Sciatic nerve (tissue), 2 donors: Measurements from ENCODE around the gene NCS1. TPM values are rescaled to one million over a fixed set of nuclear protein-coding genes. Genes with fewer than 3 reads are reported as not detected.
"Not testable (repeated sequence)": the region's sequence is repeated elsewhere in the genome, so short reads cannot be mapped to it uniquely, and the experiment has no call there.

Experiments used
- ATAC-seq: fragments of 200-7000 bp; cut with Tn5 transposase; one replicate; pipeline ENCODE4 v1.9.1; 2020; ENCODE audit warnings: mild to moderate bottlenecking, moderate library complexity
- DNase-seq: peaks from one replicate; pipeline ENCODE4 v3.0.0-alpha.2; 2020; ENCODE audit warnings: low spot score
- intact Hi-C: fragments of 100-400 bp; cut with DNase I; formaldehyde crosslinking; loops from one replicate; pipeline ENCODE4 v1.14.2; 2022
- total RNA-seq: library from RNA; stranded (reverse); fragmentation: NEBNext Ultra II Directional; extraction: Animal tissue kit (Norgen Biotek cat#: 25700); gene quantifications from one replicate; pipeline ENCODE4 v1.2.1, GENCODE V29; 2021
- donor health status: DM: no; HTN: no; CAD: no.
- donor health status: DM: no; HTN: no; CAD: no.

The NCS1 gene
- total RNA-seq, 1 donor from 2014 or later = 11.7 TPM

- intact Hi-C loops = no loop called here
- DNase-seq (peak; percentile 56), ATAC-seq (peak; percentile 18)
Measured at GRCh38 chr9:130265431-130266235, 93.4 kb downstream of the NCS1 start, which contains the start of gene HMCN2. Gene HMCN2, plus strand, starts transcription at chr9:130265760. Its CDS starts 119 bp downstream, at chr9:130265879.

GRCh38 chr9:130266236-130267098, 94.3 kb downstream of the NCS1 start:
- no peak for ATAC-seq
- intact Hi-C loops = no loop called here
- peak; percentile 45 for DNase-seq

GRCh38 chr9:130267930-130268329, 95.7 kb downstream of the NCS1 start:
- DNase-seq (peak; percentile 31), ATAC-seq (no peak)
- intact Hi-C loops = no loop called here

GRCh38 chr9:130268521-130269211, 96.5 kb downstream of the NCS1 start:
- intact Hi-C loops = no loop called here
- peak; percentile 38 for ATAC-seq
- peak; percentile 58 for DNase-seq

GRCh38 chr9:130271473-130271872, 99.3 kb downstream of the NCS1 start:
- intact Hi-C loops = no loop called here
- DNase-seq (peak; percentile 3), ATAC-seq (no peak)

- DNase-seq = peak; percentile 49
- no peak for ATAC-seq
- intact Hi-C loops = no loop called here
Measured at GRCh38 chr9:130275156-130275555, 103.0 kb downstream of the NCS1 start.

- DNase-seq = peak; percentile 25
- intact Hi-C loops = no loop called here
- no peak for ATAC-seq
Measured at GRCh38 chr9:130276121-130276520, 103.9 kb downstream of the NCS1 start.

GRCh38 chr9:130276955-130277354, 104.8 kb downstream of the NCS1 start:
- ATAC-seq (peak; percentile 63), DNase-seq (peak; percentile 48)
- intact Hi-C loops = no loop called here

GRCh38 chr9:130277525-130277924, 105.3 kb downstream of the NCS1 start:
- ATAC-seq, intact Hi-C loops, DNase-seq: not testable (repeated sequence)

- intact Hi-C loops = no loop called here
- ATAC-seq (no peak), DNase-seq (peak; percentile 3)
Measured at GRCh38 chr9:130283539-130284248, 111.5 kb downstream of the NCS1 start.

- intact Hi-C loops = no loop called here
- DNase-seq = peak; percentile 25
- no peak for ATAC-seq
Measured at GRCh38 chr9:130284249-130284625, 112.0 kb downstream of the NCS1 start.

- intact Hi-C loops = no loop called here
- no peak for ATAC-seq
- no peak for DNase-seq
Measured at GRCh38 chr9:130284690-130285089, 112.5 kb downstream of the NCS1 start.

GRCh38 chr9:130285271-130285670, 113.1 kb downstream of the NCS1 start:
- intact Hi-C loops = no loop called here
- ATAC-seq (no peak), DNase-seq (no peak)

GRCh38 chr9:130286072-130286770, 114.0 kb downstream of the NCS1 start:
- intact Hi-C loops = no loop called here
- no peak for DNase-seq

More at GRCh38 chr9:130286072-130286770, 114.0 kb downstream of the NCS1 start:
- ATAC-seq = no peak
